GM12878 (cell line): ENCODE data around the gene PRSS2. TPM values are rescaled to one million over a fixed set of nuclear protein-coding genes. Genes with fewer than 3 reads are reported as not detected.

ENCODE experiments used
- ATAC-seq: fragments of 200-7000 bp; cut with Tn5 transposase; 3 replicates; pipeline ENCODE4 v1.9.1; 2020; ENCODE audit warnings: mild to moderate bottlenecking, moderate library complexity
- BruUV-seq: library from RNA; stranded (reverse); fragments of 400-500 nt; replicated peaks from 2 replicates; lab custom pipeline; 2021; lab: Mats Ljungman, UMichigan
- CTCF ChIA-PET: fragments of 300-600 bp; sonication (Branson Sonifier 250); formaldehyde crosslinking; extraction: SDS; loops from one replicate; lab custom pipeline; 2021; ENCODE audit warnings: inconsistent platforms; lab: Yijun Ruan, JAX
- POLR2A ChIA-PET: fragments of 350-600 bp; formaldehyde crosslinking; extraction: SDS; loops from one replicate; lab custom pipeline; 2021; ENCODE audit warnings: inconsistent platforms; lab: Charles Lee
- RAD21 ChIA-PET: fragments of 300-600 bp; sonication (Branson Sonifier 250); formaldehyde crosslinking; loops from one replicate; lab custom pipeline; 2023; ENCODE audit warnings: antibody characterized with exemption; ENCODE audit not compliant: unreplicated experiment; lab: Charles Lee
- SMC1A ChIA-PET: fragments of 300-600 bp; sonication (Branson Sonifier 250); formaldehyde crosslinking; loops from one replicate; lab custom pipeline; 2023; ENCODE audit not compliant: unreplicated experiment, uncharacterized antibody; lab: Charles Lee
- DNase-seq: peaks from one replicate; pipeline ENCODE4 v3.0.0-alpha.2; 2011; ENCODE audit warnings: low read depth, low spot score
- FAIRE-seq: peaks from 3 replicates; lab custom pipeline; 2011; peaks lifted over from hg19 to GRCh38; lab: Jason Lieb, UNC
- H2AFZ ChIP-seq: 2 replicates; pipeline ENCODE4 v1.6.0; 2011; ENCODE audit warnings: low read depth, low read length, control low read depth; ENCODE audit not compliant: control insufficient read depth
- H3K27ac ChIP-seq: 2 replicates; pipeline ENCODE4 v1.5.1; 2011; ENCODE audit warnings: control low read depth; ENCODE audit not compliant: control insufficient read depth, insufficient read depth
- H3K27me3 ChIP-seq, 2 experiments: replicated peaks in 1 of 2; 2 replicates each; pipeline versions ENCODE4 v1.6.0 to v1.6.1; 2011; ENCODE audit warnings: low read length in 1 of 2; ENCODE audit not compliant: control insufficient read depth in 2 of 2, insufficient read depth in 2 of 2
- H3K36me3 ChIP-seq, 2 experiments: 2 replicates each; pipeline ENCODE4 v1.5.1; 2011; ENCODE audit warnings: low read length in 1 of 2; ENCODE audit not compliant: control insufficient read depth in 2 of 2, insufficient read depth in 2 of 2
- H3K4me1 ChIP-seq: 2 replicates; pipeline ENCODE4 v1.6.1; 2011; ENCODE audit warnings: mild to moderate bottlenecking, low read length, moderate library complexity, mixed read lengths; ENCODE audit not compliant: control insufficient read depth, insufficient read depth
- H3K4me2 ChIP-seq: 2 replicates; pipeline ENCODE4 v1.6.0; 2011; ENCODE audit warnings: control low read depth; ENCODE audit not compliant: control insufficient read depth, insufficient read depth
- H3K4me3 ChIP-seq: fragments of 200-600 bp; sonication (generic); 2 replicates; pipeline ENCODE4 v1.5.1; 2016
- H3K79me2 ChIP-seq: 2 replicates; pipeline ENCODE4 v1.6.0; 2011; ENCODE audit warnings: low read length; ENCODE audit not compliant: control insufficient read depth, insufficient read depth
- H3K9ac ChIP-seq: 2 replicates; pipeline ENCODE4 v1.8.0; 2011; ENCODE audit warnings: low read length, control low read depth, mixed read lengths; ENCODE audit not compliant: control insufficient read depth, insufficient read depth
- H3K9me3 ChIP-seq: replicated peaks from 3 replicates; pipeline ENCODE4 v1.5.1; 2011; ENCODE audit warnings: mild to moderate bottlenecking, low read length; ENCODE audit not compliant: control insufficient read depth, insufficient read depth
- H4K20me1 ChIP-seq: 2 replicates; pipeline ENCODE4 v1.6.0; 2011; ENCODE audit not compliant: control insufficient read depth, insufficient read depth
- CBX3 ChIP-seq: fragments of 200-600 bp; sonication (generic); IDR thresholded peaks from 2 replicates; pipeline ENCODE4 v1.6.1; 2016; ENCODE audit warnings: low read depth, borderline replicate concordance
- CHD2 ChIP-seq: IDR thresholded peaks from 2 replicates; pipeline ENCODE4 v1.6.1; 2011; ENCODE audit warnings: low read depth, low read length, improper control_type of control experiment, borderline replicate concordance
- DPF2 ChIP-seq: fragments of 450-650 bp; IDR thresholded peaks from 2 replicates; pipeline ENCODE4 v1.6.1; 2017; ENCODE audit warnings: mild to moderate bottlenecking
- EED ChIP-seq: sonication (generic); IDR thresholded peaks from 2 replicates; pipeline ENCODE4 v1.6.1; 2016; ENCODE audit warnings: antibody characterized with exemption, low read depth
- FOXM1 ChIP-seq: IDR thresholded peaks from 2 replicates; pipeline ENCODE4 v1.6.1; 2012; ENCODE audit warnings: low read depth, mild to moderate bottlenecking, inconsistent platforms, low read length, moderate library complexity
- GATAD2B ChIP-seq: fragments of 450-650 bp; conservative IDR thresholded peaks from 2 replicates; pipeline ENCODE4 v1.6.1; 2017; ENCODE audit warnings: low read depth, mild to moderate bottlenecking, moderate library complexity
- IKZF1 ChIP-seq: fragments of 450-650 bp; conservative IDR thresholded peaks from 2 replicates; pipeline ENCODE4 v1.6.1; 2017; ENCODE audit warnings: antibody characterized with exemption, mild to moderate bottlenecking
- KDM1A ChIP-seq: fragments of 200-600 bp; sonication (generic); IDR thresholded peaks from 2 replicates; pipeline ENCODE4 v1.6.1; 2016; ENCODE audit warnings: borderline replicate concordance
- MYC ChIP-seq: IDR thresholded peaks from 2 replicates; pipeline ENCODE4 v1.6.1; 2011; ENCODE audit warnings: mild to moderate bottlenecking, low read length, moderate library complexity, inconsistent platforms; ENCODE audit not compliant: insufficient read depth, insufficient replicate concordance, insufficient read length, severe bottlenecking
- NFIC ChIP-seq: IDR thresholded peaks from 2 replicates; pipeline ENCODE4 v1.6.1; 2012; ENCODE audit warnings: low read depth, mild to moderate bottlenecking, inconsistent platforms, low read length, moderate library complexity
- NFYB ChIP-seq: IDR thresholded peaks from 2 replicates; pipeline ENCODE4 v1.6.1; 2011; ENCODE audit warnings: low read depth, mild to moderate bottlenecking, low read length, improper control_type of control experiment, moderate library complexity; ENCODE audit not compliant: insufficient read depth
- NR2F1 ChIP-seq: fragments of 450-650 bp; conservative IDR thresholded peaks from 2 replicates; pipeline ENCODE4 v1.6.1; 2017; ENCODE audit warnings: mild to moderate bottlenecking
- RBBP5 ChIP-seq: fragments of 200-600 bp; sonication (generic); conservative IDR thresholded peaks from 2 replicates; pipeline ENCODE4 v1.6.1; 2016
- RELA ChIP-seq: fragments of 450-650 bp; IDR thresholded peaks from 2 replicates; pipeline ENCODE4 v1.8.0; 2014; ENCODE audit warnings: borderline replicate concordance; ENCODE audit not compliant: partially characterized antibody
- SMAD5 ChIP-seq: IDR thresholded peaks from 2 replicates; pipeline ENCODE4 v1.6.1; 2016; ENCODE audit warnings: antibody characterized with exemption, low read depth
- SREBF1 ChIP-seq: IDR thresholded peaks from 2 replicates; pipeline ENCODE4 v1.6.1; 2012; ENCODE audit warnings: mild to moderate bottlenecking, low read length
- ZNF622 ChIP-seq: fragments of 450-650 bp; IDR thresholded peaks from 2 replicates; pipeline ENCODE4 v1.6.1; 2017; ENCODE audit warnings: mild to moderate bottlenecking, inconsistent platforms
- ZZZ3 ChIP-seq: IDR thresholded peaks from 2 replicates; pipeline ENCODE4 v1.6.1; 2011; ENCODE audit warnings: low read depth; ENCODE audit not compliant: control insufficient read depth, insufficient read length
- WGBS: methylation state at CpG from one replicate; pipeline ENCODE4 v1.1.6; 2016; ENCODE audit warnings: low lambda C conversion rate; ENCODE audit not compliant: insufficient replicate concordance, insufficient coverage; ENCODE audit errors: missing lambda C conversion rate; 5-methylcytosine and 5-hydroxymethylcytosine counted together
- in situ Hi-C: fragments of 300-500 bp; cut with MboI; formaldehyde crosslinking; loops from 9 replicates; pipeline ENCODE4 v1.14.3; 2018; ENCODE audit warnings: mixed read lengths
- intact Hi-C: fragments of 100-400 bp; cut with micrococcal nuclease; formaldehyde crosslinking; loops from one replicate; pipeline ENCODE4 v1.14.2; 2022; ENCODE audit not compliant: unreplicated experiment
- polyA plus RNA-seq, 11 experiments: library from polyadenylated mRNA; depleted of rRNA in 4 of 11; unstranded in 6 of 11; stranded (reverse) in 5 of 11; fragments of >200 nt; fragmentation: Nextera tagmentation in 4 of 11; fragmentation: Illumina TruSeq in 1 of 11; extraction: Ambion mirVana in 4 of 11; extraction: Trizol in 1 of 11; gene quantifications; 1 replicate in 1 of 11; 2 replicates in 10 of 11; pipeline versions ENCODE4 v1.2.1 to v1.2.3, GENCODE V29; 2011 to 2016; ENCODE audit warnings: inconsistent platforms in 2 of 11, missing spikeins in 2 of 11, low read depth in 1 of 11
- total RNA-seq, 4 experiments: library from RNA; depleted of rRNA in 3 of 4; stranded (reverse); fragments of >200 nt in 3 of 4; fragmentation: Illumina TruSeq in 1 of 4; extraction: Trizol in 1 of 4; gene quantifications; 2 replicates each; pipeline versions ENCODE4 v1.2.1 to v1.2.3, GENCODE V29; 2013 to 2021
- TF ChIP-seq, protein P1 (sequence below): IDR thresholded peaks from 2 replicates; pipeline ENCODE4 v1.6.1; 2012; ENCODE audit warnings: improper control_type of control experiment, low read depth, low read length; ENCODE audit not compliant: insufficient replicate concordance
- TF ChIP-seq, protein P2 (sequence below): fragments of 450-650 bp; IDR thresholded peaks from 2 replicates; pipeline ENCODE4 v1.6.1; 2017; ENCODE audit warnings: mild to moderate bottlenecking, low read depth, inconsistent platforms; ENCODE audit not compliant: poor library complexity, severe bottlenecking

Gene PRSS2
- total and polyA plus RNA-seq, 10 of the 15 experiments (the other 5 are each of a cell fraction or from before 2014, with no cell fraction given) = 0.21 to 28.8 (median 0.41) TPM; not detected in 7

DNA sequence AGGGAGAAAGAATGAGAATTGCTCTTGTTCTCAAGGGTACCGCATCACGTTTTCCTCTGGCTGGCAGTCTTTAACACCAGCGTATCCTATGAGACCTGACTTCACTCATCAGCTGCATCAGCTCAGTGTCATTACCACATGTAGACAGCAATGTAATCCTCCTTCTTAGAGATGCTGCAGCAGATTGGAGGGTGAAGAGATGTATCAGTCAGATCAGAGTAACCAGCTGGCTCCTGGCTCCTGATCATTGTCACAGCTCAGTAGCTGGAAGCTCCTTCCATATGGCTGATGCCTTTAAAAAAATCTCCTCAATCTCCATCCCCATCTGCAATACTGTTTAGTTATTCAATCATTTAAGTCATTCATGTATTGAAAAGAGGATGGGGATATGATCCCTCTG lies 44.4 kb downstream of the PRSS2 start:
- ChIA-PET RAD21 (interaction anchor here (1.0 to 13.5 kb wide), 4 partner anchors 17 to 183 kb away, joined by 6 to 813 read pairs (median 60); no protein-coding TSS in a partner anchor), SMC1A (interaction anchor here (1.0 to 12.9 kb wide), 9 partner anchors 17 to 183 kb away, joined by 3 to 786 read pairs (median 5); no protein-coding TSS in a partner anchor), CTCF (interaction anchor here (1.3 to 28.6 kb wide), 12 partner anchors 12 to 400 kb away, joined by 3 to 1055 read pairs (median 5); partner anchors contain the start of gene EPHB6), POLR2A (interaction anchor here (15.3 kb wide), 1 partner anchor 23 kb away, joined by 325 read pairs; no protein-coding TSS in a partner anchor)
- WGBS = 96% methylated on average over 3 of the region's 3 CpGs
- ATAC-seq (no peak), DNase-seq (no peak), FAIRE-seq (no peak)
- in situ Hi-C loops (no loop called here), intact Hi-C loops (no loop called here)
- Histone ChIP-seq H3K27ac (no peak overlapping the region), H3K36me3 (no peaks in the 10 kb centered on the region), H3K4me2 (no peak overlapping the region), H3K4me1 (peaks cover 9% of the 10 kb centered on the region), H3K4me3 (no peak overlapping the region), H3K9ac (no peak overlapping the region), H2AFZ (no peak overlapping the region), H3K9me3 (no peaks in the 10 kb centered on the region), H3K27me3 (no peaks in the 10 kb centered on the region), H3K79me2 (no peaks in the 10 kb centered on the region), H4K20me1 (no peaks in the 10 kb centered on the region)
- TF ChIP-seq ZNF622 (no peak), SREBF1 (no peak), GATAD2B (no peak), ZZZ3 (no peak), KDM1A (no peak), NFIC (no peak), RBBP5 (no peak), NFYB (no peak), CBX3 (no peak), CHD2 (no peak), SMAD5 (no peak), EED (no peak), DPF2 (no peak), RELA (no peak), FOXM1 (no peak), IKZF1 (no peak), MYC (no peak), NR2F1 (no peak)
- TF ChIP-seq, protein P1, sequence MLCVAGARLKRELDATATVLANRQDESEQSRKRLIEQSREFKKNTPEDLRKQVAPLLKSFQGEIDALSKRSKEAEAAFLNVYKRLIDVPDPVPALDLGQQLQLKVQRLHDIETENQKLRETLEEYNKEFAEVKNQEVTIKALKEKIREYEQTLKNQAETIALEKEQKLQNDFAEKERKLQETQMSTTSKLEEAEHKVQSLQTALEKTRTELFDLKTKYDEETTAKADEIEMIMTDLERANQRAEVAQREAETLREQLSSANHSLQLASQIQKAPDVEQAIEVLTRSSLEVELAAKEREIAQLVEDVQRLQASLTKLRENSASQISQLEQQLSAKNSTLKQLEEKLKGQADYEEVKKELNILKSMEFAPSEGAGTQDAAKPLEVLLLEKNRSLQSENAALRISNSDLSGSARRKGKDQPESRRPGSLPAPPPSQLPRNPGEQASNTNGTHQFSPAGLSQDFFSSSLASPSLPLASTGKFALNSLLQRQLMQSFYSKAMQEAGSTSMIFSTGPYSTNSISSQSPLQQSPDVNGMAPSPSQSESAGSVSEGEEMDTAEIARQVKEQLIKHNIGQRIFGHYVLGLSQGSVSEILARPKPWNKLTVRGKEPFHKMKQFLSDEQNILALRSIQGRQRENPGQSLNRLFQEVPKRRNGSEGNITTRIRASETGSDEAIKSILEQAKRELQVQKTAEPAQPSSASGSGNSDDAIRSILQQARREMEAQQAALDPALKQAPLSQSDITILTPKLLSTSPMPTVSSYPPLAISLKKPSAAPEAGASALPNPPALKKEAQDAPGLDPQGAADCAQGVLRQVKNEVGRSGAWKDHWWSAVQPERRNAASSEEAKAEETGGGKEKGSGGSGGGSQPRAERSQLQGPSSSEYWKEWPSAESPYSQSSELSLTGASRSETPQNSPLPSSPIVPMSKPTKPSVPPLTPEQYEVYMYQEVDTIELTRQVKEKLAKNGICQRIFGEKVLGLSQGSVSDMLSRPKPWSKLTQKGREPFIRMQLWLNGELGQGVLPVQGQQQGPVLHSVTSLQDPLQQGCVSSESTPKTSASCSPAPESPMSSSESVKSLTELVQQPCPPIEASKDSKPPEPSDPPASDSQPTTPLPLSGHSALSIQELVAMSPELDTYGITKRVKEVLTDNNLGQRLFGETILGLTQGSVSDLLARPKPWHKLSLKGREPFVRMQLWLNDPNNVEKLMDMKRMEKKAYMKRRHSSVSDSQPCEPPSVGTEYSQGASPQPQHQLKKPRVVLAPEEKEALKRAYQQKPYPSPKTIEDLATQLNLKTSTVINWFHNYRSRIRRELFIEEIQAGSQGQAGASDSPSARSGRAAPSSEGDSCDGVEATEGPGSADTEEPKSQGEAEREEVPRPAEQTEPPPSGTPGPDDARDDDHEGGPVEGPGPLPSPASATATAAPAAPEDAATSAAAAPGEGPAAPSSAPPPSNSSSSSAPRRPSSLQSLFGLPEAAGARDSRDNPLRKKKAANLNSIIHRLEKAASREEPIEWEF = no peak
- TF ChIP-seq, protein P2, sequence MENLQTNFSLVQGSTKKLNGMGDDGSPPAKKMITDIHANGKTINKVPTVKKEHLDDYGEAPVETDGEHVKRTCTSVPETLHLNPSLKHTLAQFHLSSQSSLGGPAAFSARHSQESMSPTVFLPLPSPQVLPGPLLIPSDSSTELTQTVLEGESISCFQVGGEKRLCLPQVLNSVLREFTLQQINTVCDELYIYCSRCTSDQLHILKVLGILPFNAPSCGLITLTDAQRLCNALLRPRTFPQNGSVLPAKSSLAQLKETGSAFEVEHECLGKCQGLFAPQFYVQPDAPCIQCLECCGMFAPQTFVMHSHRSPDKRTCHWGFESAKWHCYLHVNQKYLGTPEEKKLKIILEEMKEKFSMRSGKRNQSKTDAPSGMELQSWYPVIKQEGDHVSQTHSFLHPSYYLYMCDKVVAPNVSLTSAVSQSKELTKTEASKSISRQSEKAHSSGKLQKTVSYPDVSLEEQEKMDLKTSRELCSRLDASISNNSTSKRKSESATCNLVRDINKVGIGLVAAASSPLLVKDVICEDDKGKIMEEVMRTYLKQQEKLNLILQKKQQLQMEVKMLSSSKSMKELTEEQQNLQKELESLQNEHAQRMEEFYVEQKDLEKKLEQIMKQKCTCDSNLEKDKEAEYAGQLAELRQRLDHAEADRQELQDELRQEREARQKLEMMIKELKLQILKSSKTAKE = no peak
- BruUV-seq = no TSS peak
